Endometrium (tissue), 2 donors: Measurements from ENCODE around the gene PTX4.

ENCODE experiments used
- FAIRE-seq: peaks from 2 replicates; lab custom pipeline; 2012; peaks lifted over from hg19 to GRCh38; lab: Jason Lieb, UNC
- donor health status: control.
- donor health status: control.

Gene PTX4

GRCh38 chr16:1499756-1500464, 11.2 kb upstream of the PTX4 start:
- FAIRE-seq: no peak

- no peak for FAIRE-seq
Observed at GRCh38 chr16:1498899-1499676, 10.3 kb upstream of the PTX4 start.

- FAIRE-seq: no peak
Observed at GRCh38 chr16:1497014-1497598, 8.4 kb upstream of the PTX4 start.

- FAIRE-seq: no peak
Observed at GRCh38 chr16:1496464-1496863, 7.7 kb upstream of the PTX4 start.

- no peak for FAIRE-seq
Observed at GRCh38 chr16:1495889-1496262, 7.1 kb upstream of the PTX4 start.

- FAIRE-seq: no peak
Observed at GRCh38 chr16:1495211-1495888, 6.6 kb upstream of the PTX4 start.

GRCh38 chr16:1494711-1495110, 6.0 kb upstream of the PTX4 start:
- no peak for FAIRE-seq

- no peak for FAIRE-seq
Observed at GRCh38 chr16:1494129-1494640, 5.4 kb upstream of the PTX4 start.

- FAIRE-seq: no peak
Observed at GRCh38 chr16:1493746-1494094, 5.0 kb upstream of the PTX4 start.

- FAIRE-seq: no peak
Observed at GRCh38 chr16:1492923-1493745, 4.4 kb upstream of the PTX4 start, which contains the start of gene TELO2. TELO2 (plus strand) TSS chr16:1493360; CDS start chr16:1494282, 922 bp downstream.

GRCh38 chr16:1492082-1492922, 3.6 kb upstream of the PTX4 start:
- FAIRE-seq: no peak

GRCh38 chr16:1491327-1491726, 2.6 kb upstream of the PTX4 start:
- no peak for FAIRE-seq

- FAIRE-seq: no peak
Observed at GRCh38 chr16:1489077-1489476, 333 bp upstream of the PTX4 start.

GRCh38 chr16:1488054-1488601, 616 bp downstream of the PTX4 start:
- FAIRE-seq: no peak

- FAIRE-seq: no peak
Observed at GRCh38 chr16:1487395-1488053, 1.2 kb downstream of the PTX4 start.

- no peak for FAIRE-seq
Observed at GRCh38 chr16:1486551-1487390, 2.0 kb downstream of the PTX4 start.

- no peak for FAIRE-seq
Observed at GRCh38 chr16:1485847-1486496, 2.8 kb downstream of the PTX4 start.
